Esophagus muscularis mucosa (tissue), 4 donors: Measurements from ENCODE around the gene TRIM37. TPM values are rescaled to one million over a fixed set of nuclear protein-coding genes. Genes with fewer than 3 reads are reported as not detected.

Experiments
- DNase-seq: peaks from one replicate; pipeline ENCODE4 v3.0.0-alpha.2; 2017; ENCODE audit errors: extremely low spot score
- H3K27ac ChIP-seq, 4 donors: fragments of 200-600 bp; sonication (generic); replicated peaks in 1 of 4; 1 replicate in 3 of 4; 2 replicates in 1 of 4; pipeline ENCODE4 v1.5.1; 2016 to 2019; ENCODE audit warnings: mild to moderate bottlenecking in 1 of 4
- H3K27me3 ChIP-seq, 4 donors: fragments of 200-600 bp; sonication (generic); one replicate each; pipeline versions ENCODE4 v1.5.1 to v1.6.0; 2016 to 2019
- H3K36me3 ChIP-seq, 4 donors: fragments of 200-600 bp; sonication (generic); one replicate each; pipeline ENCODE4 v1.5.1; 2016 to 2019
- H3K4me1 ChIP-seq, 4 donors: fragments of 200-600 bp; sonication (generic); one replicate each; pipeline ENCODE4 v1.5.1; 2016 to 2019
- H3K4me3 ChIP-seq, 4 donors: fragments of 200-600 bp; sonication (generic); 1 replicate in 2 of 4; 2 replicates in 2 of 4; pipeline ENCODE4 v1.5.1; 2016 to 2019; ENCODE audit warnings: mild to moderate bottlenecking in 4 of 4, moderate library complexity in 1 of 4
- H3K9me3 ChIP-seq, 4 donors: fragments of 200-600 bp; sonication (generic); 1 replicate in 3 of 4; 2 replicates in 1 of 4; pipeline ENCODE4 v1.5.1; 2016 to 2019
- EP300 ChIP-seq: sonication (generic); formaldehyde crosslinking; IDR thresholded peaks from one replicate; pipeline ENCODE4 v1.6.1; 2017; ENCODE audit warnings: antibody characterized with exemption
- POLR2A ChIP-seq: fragments of 450-650 bp; IDR thresholded peaks from one replicate; pipeline ENCODE4 v1.6.1; 2017; ENCODE audit warnings: antibody characterized with exemption, moderate library complexity, mild to moderate bottlenecking, low read depth
- POLR2AphosphoS5 ChIP-seq, 2 donors: sonication (generic); formaldehyde crosslinking; IDR thresholded peaks; one replicate each; pipeline ENCODE4 v1.6.1; 2017; ENCODE audit warnings: antibody characterized with exemption in 2 of 2
- WGBS: methylation state at CpG from one replicate; pipeline ENCODE4 v1.1.5; 2018; 5-methylcytosine and 5-hydroxymethylcytosine counted together
- intact Hi-C: fragments of 100-400 bp; cut with DNase I; formaldehyde crosslinking; loops from one replicate; pipeline ENCODE4 v1.15.1; 2023
- small RNA-seq, 3 donors: library from RNA; depleted of rRNA; stranded (forward); fragments of <200 nt; gene quantifications; one replicate each; pipeline ENCODE3, GENCODE V24; 2016
- total RNA-seq, 4 donors: library from RNA; depleted of rRNA; stranded (reverse); fragments of >200 nt; gene quantifications; one replicate each; pipeline versions ENCODE4 v1.1.0 to v1.2.1, GENCODE V29; 2016
- TF ChIP-seq, protein P1 (sequence below), 3 experiments: fragments of 200-600 bp in 2 of 3; fragments of 450-650 bp in 1 of 3; sonication (generic) in 2 of 3; IDR thresholded peaks; one replicate each; pipeline ENCODE4 v1.5.1; 2017 to 2019; ENCODE audit warnings: antibody characterized with exemption in 3 of 3, mild to moderate bottlenecking in 2 of 3, moderate library complexity in 1 of 3

The TRIM37 gene
- total RNA-seq, 4 donors from 2014 or later, result 23.4 to 27.5 (median 25.3) TPM

DNA sequence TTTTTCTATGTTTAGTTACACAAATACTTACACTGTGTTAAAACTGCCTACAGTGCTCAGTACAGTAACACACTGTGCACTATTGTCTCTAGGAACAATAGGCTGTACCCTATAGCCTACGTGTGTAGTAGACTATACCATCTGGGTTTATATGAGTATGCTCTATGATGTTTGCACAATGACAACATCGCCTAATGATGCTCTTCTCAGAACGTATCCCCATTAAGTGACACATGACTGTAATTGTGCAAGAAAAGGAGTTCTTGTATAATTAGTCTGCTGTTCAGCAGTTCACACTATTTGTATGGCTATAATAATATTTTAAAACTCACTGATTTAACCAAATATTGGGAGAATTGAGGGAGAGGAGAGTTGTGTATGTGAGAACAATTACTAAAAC, 173.7 kb downstream of the TRIM37 start:
- no peaks in the 10 kb centered on the region for H3K27me3 ChIP-seq
- WGBS, result 91% methylated on average over 3 of the region's 3 CpGs
- DNase-seq, result no peak
- no peaks in the 10 kb centered on the region for H3K36me3 ChIP-seq
- no peaks in the 10 kb centered on the region for H3K9me3 ChIP-seq
- no peak overlapping the region for H3K4me3 ChIP-seq
- no peaks in the 10 kb centered on the region for H3K4me1 ChIP-seq
- no peak overlapping the region for H3K27ac ChIP-seq
- intact Hi-C loops, result no loop called here
- no peak for TF ChIP-seq POLR2AphosphoS5 (IDR thresholded peaks at IDR 0.05)
- TF ChIP-seq, protein P1, sequence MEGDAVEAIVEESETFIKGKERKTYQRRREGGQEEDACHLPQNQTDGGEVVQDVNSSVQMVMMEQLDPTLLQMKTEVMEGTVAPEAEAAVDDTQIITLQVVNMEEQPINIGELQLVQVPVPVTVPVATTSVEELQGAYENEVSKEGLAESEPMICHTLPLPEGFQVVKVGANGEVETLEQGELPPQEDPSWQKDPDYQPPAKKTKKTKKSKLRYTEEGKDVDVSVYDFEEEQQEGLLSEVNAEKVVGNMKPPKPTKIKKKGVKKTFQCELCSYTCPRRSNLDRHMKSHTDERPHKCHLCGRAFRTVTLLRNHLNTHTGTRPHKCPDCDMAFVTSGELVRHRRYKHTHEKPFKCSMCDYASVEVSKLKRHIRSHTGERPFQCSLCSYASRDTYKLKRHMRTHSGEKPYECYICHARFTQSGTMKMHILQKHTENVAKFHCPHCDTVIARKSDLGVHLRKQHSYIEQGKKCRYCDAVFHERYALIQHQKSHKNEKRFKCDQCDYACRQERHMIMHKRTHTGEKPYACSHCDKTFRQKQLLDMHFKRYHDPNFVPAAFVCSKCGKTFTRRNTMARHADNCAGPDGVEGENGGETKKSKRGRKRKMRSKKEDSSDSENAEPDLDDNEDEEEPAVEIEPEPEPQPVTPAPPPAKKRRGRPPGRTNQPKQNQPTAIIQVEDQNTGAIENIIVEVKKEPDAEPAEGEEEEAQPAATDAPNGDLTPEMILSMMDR (IDR thresholded peaks at IDR 0.05), result no peak
- no peak for TF ChIP-seq EP300
- TF ChIP-seq POLR2A, result no peak

Small RNA genes lying within 50 kb of the gene (small RNA-seq; reads per million reads assigned to genes)
- 23.5 to 38.9 (median 36.7) reads per million in 3 donors for gene MIR301A
- 15.7 to 21.3 (median 18.4) reads per million in 3 donors for gene MIR454
- gene RN7SL716P, result 0 reads per million in 3 donors
- 0 to 0.08 (median 0) reads per million in 3 donors for gene RNU2-58P

Other genes with a start within 250 kb of the TRIM37 start
- gene SKA2, start 48.3 kb upstream of the TRIM37 start, total RNA-seq, result 10 to 100 TPM; 33.0 to 61.9 (median 35.6) TPM
- gene PRR11, start 48.9 kb upstream of the TRIM37 start, total RNA-seq, result 100 to 1,000 TPM in 1 of 4 donors, 1 to 10 TPM in 1, under 1 TPM in 2; 0.32 to 110 (median 0.87) TPM
- 10 to 100 TPM in 1 of 4 donors, 1 to 10 TPM in 3; 7.9 to 13.5 (median 9.6) TPM for gene SMG8, start 103.2 kb upstream of the TRIM37 start, total RNA-seq
- gene GDPD1, start 113.6 kb upstream of the TRIM37 start, total RNA-seq, result 1 to 10 TPM in 2 of 4 donors, under 1 TPM in 2; 0.75 to 2.0 (median 1.00) TPM
- 10 to 100 TPM; 27.7 to 62.9 (median 28.8) TPM for gene YPEL2, start 224.8 kb upstream of the TRIM37 start, total RNA-seq